NCI-H2171 (cell line): ENCODE measurements around the gene RPL28.

ENCODE experiments used
- DNase-seq: peaks from one replicate; lab custom pipeline; 2025; lab: John Stamatoyannopoulos, UW

Gene RPL28

GRCh38 chr19:55353803-55354697 is 31.7 kb upstream of the RPL28 start:
- peak; percentile 30 for DNase-seq

GRCh38 chr19:55354698-55355212 is 31.0 kb upstream of the RPL28 start, which contains the start of gene COX6B2:
Gene COX6B2, minus strand, starts transcription at chr19:55354719. Its CDS starts 198 bp downstream, at chr19:55354521.
- no peak for DNase-seq

GRCh38 chr19:55355213-55355821 is 30.4 kb upstream of the RPL28 start:
- no peak for DNase-seq

GRCh38 chr19:55358493-55358892 is 27.2 kb upstream of the RPL28 start:
- no peak for DNase-seq

GRCh38 chr19:55358943-55359908 is 26.5 kb upstream of the RPL28 start:
- DNase-seq = peak; percentile 95

- no peak for DNase-seq
Measured at GRCh38 chr19:55360902-55361301, 24.8 kb upstream of the RPL28 start.

GRCh38 chr19:55362174-55362989 is 23.4 kb upstream of the RPL28 start:
- no peak for DNase-seq

- no peak for DNase-seq
Measured at GRCh38 chr19:55362990-55363716, 22.6 kb upstream of the RPL28 start, which contains the start of gene GARIN5B. Gene GARIN5B, minus strand, starts transcription at chr19:55363260. Its CDS starts 194 bp downstream, at chr19:55363066.

GRCh38 chr19:55365245-55365644 is 20.5 kb upstream of the RPL28 start:
- no peak for DNase-seq

- DNase-seq = no peak
Measured at GRCh38 chr19:55365964-55366363, 19.8 kb upstream of the RPL28 start.

GRCh38 chr19:55366790-55367189 is 18.9 kb upstream of the RPL28 start:
- DNase-seq = no peak

- DNase-seq = no peak
Measured at GRCh38 chr19:55368106-55368505, 17.6 kb upstream of the RPL28 start.

GRCh38 chr19:55368701-55369563 is 16.8 kb upstream of the RPL28 start:
- no peak for DNase-seq

- DNase-seq = peak; percentile 28
Measured at GRCh38 chr19:55369653-55370304, 16.0 kb upstream of the RPL28 start.

- no peak for DNase-seq
Measured at GRCh38 chr19:55370305-55370988, 15.3 kb upstream of the RPL28 start, which contains the start of gene IL11. Gene IL11, minus strand, starts transcription at chr19:55370463. Its CDS starts 153 bp downstream, at chr19:55370310.

GRCh38 chr19:55372316-55373081 is 13.2 kb upstream of the RPL28 start:
- no peak for DNase-seq

- no peak for DNase-seq
Measured at GRCh38 chr19:55373306-55373992, 12.3 kb upstream of the RPL28 start.
